ENCODE results near the gene RANBP17. TPM values are rescaled to one million over a fixed set of nuclear protein-coding genes. Genes with fewer than 3 reads are reported as not detected.
"Not testable (repeated sequence)": the region's sequence is repeated elsewhere in the genome, so short reads cannot be mapped to it uniquely, and the experiment has no call there.

The RANBP17 gene
- total RNA-seq, 2 experiments from 2014 or later: not detected

GRCh38 chr5:170937072-170937471 lies 75.3 kb downstream of the RANBP17 start:
- POLR2A ChIA-PET: no interaction called here
- CTCF ChIA-PET: interaction anchor here (0.5 kb wide), 1 partner anchor 84 kb away, joined by 3 read pairs; no protein-coding TSS in a partner anchor

- POLR2A ChIA-PET: no interaction called here
Observed at GRCh38 chr5:170937914-170938313, 76.1 kb downstream of the RANBP17 start.

GRCh38 chr5:170939178-170939577 lies 77.4 kb downstream of the RANBP17 start:
- POLR2A ChIA-PET: no interaction called here
- CTCF ChIA-PET: no interaction called here

More at GRCh38 chr5:170937914-170938313, 76.1 kb downstream of the RANBP17 start:
- CTCF ChIA-PET: no interaction called here

GRCh38 chr5:170941788-170942187 lies 80.0 kb downstream of the RANBP17 start:
- ChIA-PET CTCF (no interaction called here), POLR2A (no interaction called here)

GRCh38 chr5:170945275-170945674 lies 83.5 kb downstream of the RANBP17 start:
- ChIA-PET CTCF (no interaction called here), POLR2A (no interaction called here)

GRCh38 chr5:170960567-170960966 lies 98.7 kb downstream of the RANBP17 start:
- CTCF ChIA-PET: no interaction called here
- POLR2A ChIA-PET: no interaction called here

GRCh38 chr5:170963521-170963920 lies 101.7 kb downstream of the RANBP17 start:
- ChIA-PET POLR2A (no interaction called here), CTCF (no interaction called here)

- ChIA-PET POLR2A (no interaction called here), CTCF (no interaction called here)
Observed at GRCh38 chr5:170974461-170974860, 112.6 kb downstream of the RANBP17 start.

GRCh38 chr5:170980261-170980660 lies 118.4 kb downstream of the RANBP17 start:
- POLR2A ChIA-PET, CTCF ChIA-PET: not testable (repeated sequence)

- CTCF ChIA-PET: no interaction called here
Observed at GRCh38 chr5:170985486-170985885, 123.7 kb downstream of the RANBP17 start.

GRCh38 chr5:170986598-170986997 lies 124.8 kb downstream of the RANBP17 start:
- ChIA-PET POLR2A (no interaction called here), CTCF (no interaction called here)

More at GRCh38 chr5:170985486-170985885, 123.7 kb downstream of the RANBP17 start:
- POLR2A ChIA-PET: no interaction called here

- ChIA-PET POLR2A (no interaction called here), CTCF (no interaction called here)
Observed at GRCh38 chr5:170993476-170993875, 131.7 kb downstream of the RANBP17 start.

- CTCF ChIA-PET: no interaction called here
- POLR2A ChIA-PET: no interaction called here
Observed at GRCh38 chr5:171010086-171010485, 148.3 kb downstream of the RANBP17 start.

GRCh38 chr5:171010816-171011215 lies 149.0 kb downstream of the RANBP17 start:
- ChIA-PET CTCF (no interaction called here), POLR2A (no interaction called here)

GRCh38 chr5:171023508-171023907 lies 161.7 kb downstream of the RANBP17 start:
- POLR2A ChIA-PET: no interaction called here
- CTCF ChIA-PET: no interaction called here

- ChIA-PET CTCF (no interaction called here), POLR2A (no interaction called here)
Observed at GRCh38 chr5:171024084-171024483, 162.3 kb downstream of the RANBP17 start.

- ChIA-PET POLR2A (no interaction called here), CTCF (no interaction called here)
Observed at GRCh38 chr5:171029401-171029800, 167.6 kb downstream of the RANBP17 start.

- ChIA-PET CTCF (no interaction called here), POLR2A (no interaction called here)
Observed at GRCh38 chr5:171031977-171032376, 170.2 kb downstream of the RANBP17 start.

GRCh38 chr5:171032435-171032973 lies 170.7 kb downstream of the RANBP17 start:
- ChIA-PET CTCF (no interaction called here), POLR2A (no interaction called here)

GRCh38 chr5:171041893-171042292 lies 180.1 kb downstream of the RANBP17 start:
- CTCF ChIA-PET, POLR2A ChIA-PET: not testable (repeated sequence)

- ChIA-PET POLR2A (no interaction called here), CTCF (no interaction called here)
Observed at GRCh38 chr5:171050916-171051315, 189.1 kb downstream of the RANBP17 start.

- ChIA-PET POLR2A (no interaction called here), CTCF (no interaction called here)
Observed at GRCh38 chr5:171055875-171056454, 194.1 kb downstream of the RANBP17 start.

Measured in activated CD8-positive, alpha-beta memory T cell treated with anti-CD3 and anti-CD28 coated beads for 36 hours (primary cell).